ENCODE results near the gene PRKCA. TPM values are rescaled to one million over a fixed set of nuclear protein-coding genes. Genes with fewer than 3 reads are reported as not detected.
"Not testable (repeated sequence)": the region's sequence is repeated elsewhere in the genome, so short reads cannot be mapped to it uniquely, and the experiment has no call there.

PRKCA gene
- total RNA-seq, 1 donor from 2014 or later, result 127 TPM

- no peak for DNase-seq (ENCODE audit: low spot score)
These were observed 135.1 kb downstream of the PRKCA start for GRCh38 chr17:66437476-66438026.

- no peak for DNase-seq (ENCODE audit: low spot score)
These were observed 135.7 kb downstream of the PRKCA start for GRCh38 chr17:66438101-66438500.

- no peak for DNase-seq (ENCODE audit: low spot score)
These were observed 138.8 kb downstream of the PRKCA start for GRCh38 chr17:66441101-66441661.

DNA sequence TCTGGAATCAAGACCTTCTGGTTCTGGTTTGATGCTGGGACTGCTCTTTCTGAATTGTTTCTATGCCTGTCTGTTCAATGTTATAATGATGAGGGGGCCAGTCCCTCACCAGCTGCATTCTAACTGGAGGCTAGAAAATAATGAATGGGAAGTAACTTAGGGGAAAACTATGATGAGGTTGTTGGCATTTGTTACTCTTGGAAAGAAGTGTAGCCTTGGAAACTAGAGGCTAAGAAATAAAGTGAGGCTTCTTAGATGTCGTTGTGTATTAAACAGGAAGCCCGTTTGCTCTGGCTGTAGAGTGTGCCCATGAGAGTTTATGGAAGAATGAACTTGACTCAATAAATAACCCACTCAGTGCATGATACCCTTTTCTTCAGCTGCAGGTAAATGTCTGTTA lies 140.8 kb downstream of the PRKCA start:
- DNase-seq (ENCODE audit: low spot score), result no peak

DNA sequence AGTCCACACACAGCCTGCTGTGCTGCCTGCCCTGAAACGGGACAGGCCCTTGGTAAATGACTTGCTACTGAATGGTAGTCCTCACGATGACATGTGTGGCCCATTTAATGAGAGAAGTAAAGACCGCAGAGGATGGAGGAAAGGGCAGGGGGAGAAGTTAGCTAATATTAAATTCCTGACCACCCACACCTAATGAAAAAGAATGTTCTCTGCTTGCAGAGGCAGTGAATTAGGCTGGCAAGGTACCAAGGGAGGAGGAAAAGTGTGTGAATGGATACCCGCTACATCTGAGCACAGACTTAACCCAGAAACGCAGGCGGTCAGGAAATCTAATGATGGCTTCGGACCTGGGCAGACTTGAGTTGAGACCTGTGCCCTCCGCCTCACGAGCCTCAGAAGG lies 141.2 kb downstream of the PRKCA start:
- no peak for DNase-seq (ENCODE audit: low spot score)

- no peak for DNase-seq (ENCODE audit: low spot score)
These were observed 141.6 kb downstream of the PRKCA start for GRCh38 chr17:66444031-66444430.

DNA sequence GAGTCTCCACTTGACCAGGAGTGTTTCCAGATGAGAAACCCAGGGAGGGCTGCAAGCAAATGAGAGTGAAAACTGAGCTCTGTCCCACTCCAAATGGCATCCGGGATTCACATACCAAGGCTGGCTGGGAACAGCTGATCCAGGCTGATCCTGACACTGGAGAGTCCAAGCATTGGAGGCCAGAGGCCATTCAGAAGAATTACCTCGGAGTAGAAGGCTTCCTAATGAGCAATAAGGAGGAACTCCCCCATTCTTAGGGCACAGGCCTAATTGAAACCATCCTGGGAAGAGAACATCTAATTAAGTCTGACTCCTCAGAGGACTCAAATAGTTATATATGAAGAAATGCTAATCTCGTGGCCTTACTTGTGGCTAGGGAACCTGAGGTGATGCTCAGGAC lies 142.8 kb downstream of the PRKCA start:
- no peak for DNase-seq (ENCODE audit: low spot score)

DNA sequence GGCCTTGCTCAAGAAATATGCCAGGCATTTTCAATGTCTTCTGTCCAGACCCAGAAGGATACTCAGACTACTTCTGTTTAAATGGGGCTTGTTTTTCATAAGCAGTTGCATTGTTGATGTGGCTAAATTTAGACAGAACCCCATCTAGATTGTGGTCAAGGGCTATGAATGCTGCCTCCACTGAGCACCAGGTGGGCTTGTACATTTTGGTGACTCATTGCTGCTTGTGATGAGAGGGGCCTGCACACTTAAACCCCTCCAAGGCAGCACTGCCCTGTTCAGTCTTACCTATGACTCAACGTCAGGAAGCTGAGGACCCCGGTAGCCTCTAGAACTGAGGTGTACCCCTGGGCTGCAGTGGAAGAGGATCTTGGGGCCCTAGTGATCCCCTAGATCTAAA lies 144.0 kb downstream of the PRKCA start:
- no peak for DNase-seq (ENCODE audit: low spot score)

DNA sequence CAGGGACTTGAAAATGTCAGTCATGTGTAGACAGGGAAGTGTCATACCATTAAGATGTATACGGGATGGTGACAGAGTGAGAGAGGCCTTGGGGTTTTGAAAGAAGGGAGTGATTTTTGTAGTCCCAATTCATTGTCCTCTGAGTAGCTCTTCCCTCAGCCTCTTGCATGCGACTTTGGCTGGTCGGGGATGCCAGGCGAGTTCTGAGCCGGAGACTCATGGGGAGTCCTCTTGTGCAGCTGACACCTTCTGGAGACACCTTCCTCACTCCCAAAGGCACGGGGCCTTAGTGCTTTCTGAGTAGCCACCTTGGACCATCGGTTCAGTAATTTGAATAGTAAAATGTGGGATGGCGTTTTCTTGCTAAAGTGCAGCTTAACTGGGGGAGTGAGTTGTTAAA lies 144.7 kb downstream of the PRKCA start:
- no peak for DNase-seq (ENCODE audit: low spot score)

DNA sequence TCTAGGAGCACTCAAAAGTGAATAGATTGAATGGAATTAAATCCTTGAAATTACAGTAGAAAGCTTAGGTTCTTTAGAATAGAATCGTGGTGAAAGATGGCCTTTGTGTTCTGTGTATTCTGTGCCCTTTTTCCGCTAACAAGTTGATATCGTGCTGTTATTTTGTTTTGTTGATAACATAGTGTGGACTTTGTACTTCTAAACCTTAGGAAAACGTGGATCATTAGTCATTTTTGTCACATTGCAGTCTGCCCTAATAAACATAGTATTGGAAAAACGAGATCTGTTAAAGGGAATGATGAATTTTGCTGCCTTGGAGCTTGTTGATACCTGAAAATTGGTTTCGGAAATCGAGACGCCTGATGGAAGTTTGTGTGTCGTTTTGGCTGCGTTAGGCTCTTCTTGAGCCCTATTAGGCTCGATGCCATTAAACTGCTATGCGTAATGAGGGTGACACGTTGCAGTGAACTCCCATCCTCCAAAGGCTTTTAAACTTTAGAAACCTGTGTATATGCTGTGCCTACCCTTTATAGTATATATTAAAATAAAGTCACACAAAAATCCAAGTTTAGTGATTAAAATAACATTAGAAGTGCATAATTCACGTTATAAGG lies 145.7 kb downstream of the PRKCA start:
- no peak for DNase-seq (ENCODE audit: low spot score)

- no peak for DNase-seq (ENCODE audit: low spot score)
These were observed 147.1 kb downstream of the PRKCA start for GRCh38 chr17:66449418-66449977.

DNA sequence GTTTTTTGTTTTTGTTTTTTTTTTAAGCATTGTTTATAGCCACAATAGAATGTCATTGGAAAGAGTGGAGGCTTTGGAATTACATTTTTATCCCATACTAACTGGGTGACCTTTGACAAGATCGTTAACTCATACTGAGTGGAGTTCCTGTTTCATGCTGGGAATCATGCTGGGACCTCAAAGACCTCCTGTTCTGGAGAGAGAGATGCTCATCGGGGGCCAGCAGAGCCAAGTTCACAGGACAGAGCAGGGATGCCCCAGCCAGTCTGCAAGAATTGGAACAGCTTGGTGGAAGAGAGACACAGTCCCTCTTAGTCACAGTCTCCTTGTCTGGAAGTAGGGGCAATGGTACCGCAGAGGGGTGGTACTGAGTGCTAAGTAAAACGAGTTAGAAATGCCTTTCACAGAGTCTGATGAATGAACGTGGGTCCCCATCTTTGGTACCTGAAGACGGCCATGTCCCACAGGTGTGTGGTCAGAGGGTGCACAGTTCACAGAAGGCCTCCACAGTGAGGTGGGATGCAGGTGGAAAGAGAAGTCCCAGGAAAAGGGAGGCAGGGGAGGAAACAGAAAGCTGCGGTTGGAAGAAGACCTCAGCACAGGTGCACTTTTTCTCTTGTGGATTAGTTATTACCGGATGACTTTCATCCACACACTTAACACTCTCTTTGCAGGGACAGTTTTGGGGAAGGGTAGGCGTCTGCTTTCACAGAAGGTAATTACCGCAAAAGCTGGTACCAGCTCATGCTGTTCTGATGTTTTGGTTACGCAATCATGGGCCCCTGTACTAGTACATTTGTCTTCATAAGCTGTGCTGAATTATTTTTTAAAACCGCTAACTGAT lies 147.8 kb downstream of the PRKCA start:
- no peak for DNase-seq (ENCODE audit: low spot score)

- no peak for DNase-seq (ENCODE audit: low spot score)
These were observed 148.4 kb downstream of the PRKCA start for GRCh38 chr17:66450852-66451158.

- DNase-seq (ENCODE audit: low spot score), result peak; percentile 46
These were observed 149.1 kb downstream of the PRKCA start for GRCh38 chr17:66451188-66452149.

DNA sequence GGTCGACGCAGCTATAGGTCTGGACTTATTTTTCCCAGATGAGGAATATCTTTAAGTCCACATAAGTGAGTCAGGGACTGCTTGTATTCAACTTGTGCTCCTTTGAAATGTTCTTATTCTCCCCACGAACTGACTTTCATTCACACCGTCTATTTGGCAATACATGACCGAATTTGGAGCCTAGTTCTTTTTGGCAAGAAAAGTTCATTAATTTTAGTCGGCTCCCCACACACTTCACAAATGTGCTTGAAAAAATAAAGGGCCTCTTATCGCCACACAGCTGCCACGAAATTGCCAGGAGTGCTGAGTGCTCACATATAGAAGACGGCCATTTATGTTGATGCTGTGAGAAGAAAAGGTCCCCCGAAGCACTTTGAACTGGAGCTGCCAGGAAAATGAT lies 152.6 kb downstream of the PRKCA start:
- no peak for DNase-seq (ENCODE audit: low spot score)

DNA sequence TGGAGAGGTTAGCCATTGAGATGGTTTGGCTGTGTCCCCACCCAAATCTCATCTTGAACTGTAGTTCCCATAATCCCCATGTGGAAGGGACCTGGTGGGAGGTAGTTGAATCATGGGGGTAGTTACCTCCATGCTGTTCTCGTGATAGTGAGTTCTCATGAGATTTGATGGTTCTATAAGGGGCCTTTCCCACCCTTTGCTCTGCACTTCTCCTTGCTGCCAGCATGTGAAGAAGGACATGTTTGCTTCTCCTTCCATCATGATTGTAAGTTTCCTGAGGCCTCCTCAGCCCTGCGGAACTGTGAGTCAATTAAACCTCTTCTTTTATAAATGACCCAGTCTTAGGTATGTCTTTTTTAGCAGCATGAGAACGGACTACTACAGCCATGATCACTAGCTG lies 155.1 kb downstream of the PRKCA start:
- not testable (repeated sequence) for DNase-seq (ENCODE audit: low spot score)

DNA sequence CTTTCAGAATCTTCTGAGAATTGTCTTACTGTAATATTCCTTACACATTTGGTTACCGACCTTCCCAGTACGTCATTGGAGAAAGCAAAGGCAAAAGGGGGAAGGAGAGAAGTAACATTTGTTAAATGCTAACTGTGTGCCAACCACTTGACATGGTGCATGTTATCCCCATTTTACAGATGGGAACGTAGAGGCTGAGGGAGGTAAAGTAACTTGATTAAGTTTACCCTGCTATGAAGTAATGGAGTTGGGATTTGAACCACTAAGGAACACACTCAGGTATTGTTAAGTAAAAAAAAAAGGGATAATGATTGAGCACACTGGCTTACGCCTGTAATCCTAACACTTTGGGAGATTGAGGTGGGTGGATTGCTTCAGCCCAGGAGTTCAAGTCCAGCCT lies 156.4 kb downstream of the PRKCA start:
- DNase-seq (ENCODE audit: low spot score), result no peak

DNA sequence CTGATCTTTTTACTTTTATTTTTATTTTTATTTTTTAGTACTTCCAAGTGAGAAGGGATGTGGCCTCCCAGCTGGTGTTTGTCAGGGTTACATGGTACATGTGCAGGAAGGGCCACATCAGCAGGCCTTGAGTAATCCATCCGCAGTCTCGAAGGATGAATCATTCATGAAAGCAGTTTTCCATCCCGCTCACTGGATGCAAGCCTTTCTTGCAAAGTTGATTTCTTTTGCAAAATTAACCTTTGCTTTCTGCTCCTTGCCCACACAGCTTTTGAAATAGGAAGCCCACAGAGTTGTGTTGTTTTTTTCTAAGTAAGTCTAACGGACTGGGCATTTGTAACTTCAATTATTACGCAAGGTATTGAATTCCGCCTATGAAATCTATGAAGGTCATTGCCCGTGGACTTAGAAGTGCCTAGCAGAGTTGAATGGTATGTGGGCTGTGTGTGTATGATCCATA lies 157.4 kb downstream of the PRKCA start:
- peak; percentile 73 for DNase-seq (ENCODE audit: low spot score)

DNA sequence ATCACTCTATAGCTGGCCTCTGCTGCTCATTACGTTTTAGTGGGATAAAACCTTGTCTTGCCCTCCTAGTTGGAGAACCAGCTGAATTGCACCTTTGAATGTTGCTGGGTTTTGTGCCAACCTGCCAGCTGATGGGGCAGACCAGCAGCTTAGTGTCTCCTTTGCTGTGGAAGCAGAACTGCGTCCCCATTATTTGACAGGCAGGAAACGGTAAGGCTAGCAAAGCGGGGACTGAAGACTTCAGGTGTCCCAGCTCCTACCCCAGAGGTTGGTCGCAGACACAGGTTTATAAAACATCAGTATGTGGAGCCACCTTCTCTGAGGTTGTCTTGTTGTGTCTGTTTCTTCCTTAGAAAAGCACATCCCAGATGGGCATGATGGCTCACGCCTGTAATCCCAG lies 158.1 kb downstream of the PRKCA start:
- no peak for DNase-seq (ENCODE audit: low spot score)

- DNase-seq (ENCODE audit: low spot score), result no peak
These were observed 159.1 kb downstream of the PRKCA start for GRCh38 chr17:66461343-66461995.

GRCh38 chr17:66462010-66462409 lies 159.6 kb downstream of the PRKCA start:
- no peak for DNase-seq (ENCODE audit: low spot score)
